Activated CD8-positive, alpha-beta memory T cell treated with anti-CD3 and anti-CD28 coated beads, Interleukin-2, amount 10 ng/mL, durations not matched to agents 7 days and 5 days (primary cell): ENCODE data around the gene FAM24A. TPM values are rescaled to one million over a fixed set of nuclear protein-coding genes. Genes with fewer than 3 reads are reported as not detected.

Source experiments
- ATAC-seq: fragments of 150-1000 bp; cut with Tn5 transposase; one replicate; pipeline ENCODE4 v1.10.0; 2021; ENCODE audit warnings: moderate library complexity
- CTCF ChIA-PET: fragments of 350-600 bp; sonication (Branson Sonifier 250); formaldehyde crosslinking; loops from one replicate; lab custom pipeline; 2021; ENCODE audit warnings: antibody characterized with exemption; lab: Charles Lee
- DNase-seq: peaks from one replicate; pipeline ENCODE4 v3.0.0-alpha.2; 2020
- H3K27ac Mint-ChIP-seq: one replicate; pipeline ENCODE4 v1.8.0; 2021; ENCODE audit warnings: mild to moderate bottlenecking, mixed read lengths
- H3K27me3 Mint-ChIP-seq: one replicate; pipeline ENCODE4 v1.8.0; 2021; ENCODE audit warnings: mixed read lengths
- H3K36me3 Mint-ChIP-seq: one replicate; pipeline ENCODE4 v1.8.0; 2021; ENCODE audit warnings: mild to moderate bottlenecking, mixed read lengths
- H3K4me1 Mint-ChIP-seq: one replicate; pipeline ENCODE4 v1.8.0; 2021; ENCODE audit warnings: mixed read lengths
- H3K4me3 Mint-ChIP-seq: one replicate; pipeline ENCODE4 v1.8.0; 2021; ENCODE audit warnings: mild to moderate bottlenecking, moderate library complexity, mixed read lengths
- H3K9me3 Mint-ChIP-seq: one replicate; pipeline ENCODE4 v1.8.0; 2022; ENCODE audit warnings: low read depth, mixed read lengths
- total RNA-seq, 2 experiments: library from RNA; stranded (reverse); gene quantifications; one replicate each; pipeline ENCODE4 v1.2.3, GENCODE V29; 2021

The FAM24A gene
- total RNA-seq, 2 experiments from 2014 or later = not detected

DNA sequence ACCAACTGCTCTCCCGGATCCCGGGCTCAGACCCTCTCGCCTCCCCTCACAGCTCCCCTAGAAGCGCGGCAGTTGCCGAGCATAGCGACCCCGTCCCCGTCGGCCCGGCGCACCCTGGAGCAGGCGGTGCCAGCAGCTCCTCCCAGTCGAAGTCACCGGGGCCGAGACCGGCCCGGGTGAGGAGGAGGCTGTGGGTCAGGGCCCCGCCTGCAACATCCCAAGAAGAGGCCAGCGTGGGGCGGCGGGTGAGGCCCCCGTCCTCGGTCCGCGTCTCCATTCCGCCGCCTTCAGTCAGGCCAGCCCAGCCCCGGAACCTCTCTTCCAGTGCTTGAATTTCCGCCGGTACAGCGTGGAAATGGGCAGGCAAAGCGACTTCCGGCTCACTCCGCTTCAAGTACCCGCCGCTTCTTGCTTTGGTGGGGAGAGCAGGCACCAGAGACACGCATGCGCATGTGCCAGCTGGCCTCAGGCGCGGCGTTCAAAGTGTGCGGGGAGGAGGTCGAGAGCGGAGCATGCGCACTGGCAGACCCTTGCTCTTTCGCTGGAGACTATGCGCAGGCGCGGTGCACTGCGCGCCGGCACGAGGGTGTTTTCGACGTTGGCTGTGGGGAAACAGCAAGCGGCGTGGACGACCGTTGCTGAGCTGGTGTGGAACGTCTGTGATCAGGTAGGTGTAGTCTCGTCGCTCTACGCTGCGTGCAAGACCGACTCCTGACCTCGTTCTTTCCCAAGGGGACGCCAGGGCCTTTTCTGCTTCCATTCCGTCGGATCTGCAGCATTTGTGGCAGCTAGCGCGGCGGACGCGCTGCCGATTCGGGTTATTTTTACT is 43.7 kb downstream of the FAM24A start, which contains the start of gene C10orf88:
Gene C10orf88 (minus strand): TSS at position 326 of the 829 bp plus-strand sequence. CDS start 49 bp downstream, at position 277.
- CTCF ChIA-PET = interaction anchor here (1.2 to 1.9 kb wide), 2 partner anchors 25 to 54 kb away, joined by 3 to 9 read pairs; partner anchors contain the start of gene IKZF5
- Mint-ChIP-seq H3K27ac (peak within 1 kb of the TSS; percentile 85), H3K4me1 (peaks cover 34% of the 10 kb centered on the region), H3K36me3 (peaks cover 13% of the 10 kb centered on the region), H3K9me3 (no peaks in the 10 kb centered on the region), H3K4me3 (peak within 1 kb of the TSS; percentile 82), H3K27me3 (peaks cover 14% of the 10 kb centered on the region)
- peak; percentile 98 for ATAC-seq
- peak; percentile 98 for DNase-seq

DNA sequence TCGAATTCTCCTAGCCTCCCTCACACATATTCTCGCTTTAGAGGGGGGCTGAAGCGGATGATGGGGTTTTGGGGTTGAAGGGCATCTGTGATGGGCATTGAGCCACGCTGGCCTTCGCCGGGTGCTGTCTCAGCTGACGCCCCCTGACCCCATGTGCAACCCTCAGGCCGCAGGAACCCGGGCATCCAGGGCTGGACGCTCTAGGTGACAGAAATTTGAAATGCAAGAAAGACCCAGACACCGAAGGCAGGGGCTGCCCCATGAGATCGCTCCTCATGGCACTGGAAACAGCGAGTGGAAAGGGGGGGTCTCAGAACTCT is 44.3 kb downstream of the FAM24A start:
- no peaks in the 10 kb centered on the region for H3K9me3 Mint-ChIP-seq

DNA sequence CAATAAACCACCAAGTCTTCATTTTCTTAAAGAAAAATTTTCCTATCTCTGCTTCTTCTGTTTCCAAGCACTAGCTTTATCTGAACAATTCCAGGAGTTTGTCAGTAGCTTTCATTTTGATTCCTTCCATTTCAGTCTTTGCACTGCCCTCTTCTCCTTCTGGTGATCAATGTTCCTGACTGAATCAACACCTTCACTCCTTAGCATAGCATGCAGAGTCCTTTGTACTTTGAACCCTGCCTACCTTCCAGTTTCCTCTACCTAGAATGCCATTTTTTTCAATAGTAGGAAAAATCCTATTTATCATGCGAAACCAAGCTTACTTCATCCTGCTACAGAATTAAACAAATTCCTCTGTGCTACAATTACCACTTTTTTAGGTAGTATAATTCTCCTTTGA is 45.5 kb downstream of the FAM24A start:
- Mint-ChIP-seq H3K4me1 (peaks cover 32% of the 10 kb centered on the region), H3K27ac (no peak overlapping the region), H3K27me3 (peaks cover 14% of the 10 kb centered on the region), H3K4me3 (no peak overlapping the region), H3K9me3 (no peaks in the 10 kb centered on the region), H3K36me3 (peaks cover 13% of the 10 kb centered on the region)
- ATAC-seq (no peak), DNase-seq (no peak)
- CTCF ChIA-PET = interaction anchor here (1.0 kb wide), 1 partner anchor 24 kb away, joined by 3 read pairs; the partner anchor contains the start of gene PSTK

More for the DNA sequence above, 44.3 kb downstream of the FAM24A start:
- no peak for DNase-seq
- CTCF ChIA-PET = interaction anchor here (1.2 to 1.9 kb wide), 2 partner anchors 24 to 53 kb away, joined by 3 to 9 read pairs; partner anchors contain the start of gene IKZF5
- Mint-ChIP-seq H3K27me3 (peaks cover 14% of the 10 kb centered on the region), H3K4me1 (peaks cover 34% of the 10 kb centered on the region), H3K27ac (peak overlapping the region; percentile 85), H3K4me3 (peak overlapping the region; percentile 82), H3K36me3 (peaks cover 13% of the 10 kb centered on the region)
- no peak for ATAC-seq

DNA sequence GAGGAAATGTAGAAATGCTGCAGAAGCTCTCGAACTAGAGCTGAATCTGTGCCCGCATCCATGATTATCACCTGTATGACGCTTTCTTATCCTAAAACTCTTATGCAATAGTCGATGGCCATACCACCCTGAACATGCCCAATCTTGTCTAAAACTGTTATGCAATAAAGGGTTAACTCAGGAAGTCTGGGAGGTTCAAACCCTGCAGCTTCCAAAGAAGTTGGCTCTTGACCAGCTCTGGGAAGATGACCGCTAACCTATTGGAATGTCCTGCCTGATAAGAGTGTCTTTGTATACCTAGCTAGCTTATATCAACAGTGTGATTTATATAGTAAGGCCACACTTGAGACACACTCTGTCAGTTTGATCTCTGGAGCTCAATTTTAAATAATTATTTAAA is 47.1 kb downstream of the FAM24A start:
- peaks cover 14% of the 10 kb centered on the region for H3K27me3 Mint-ChIP-seq
- H3K4me3 Mint-ChIP-seq = no peak overlapping the region
- H3K36me3 Mint-ChIP-seq = peaks cover 8% of the 10 kb centered on the region

DNA sequence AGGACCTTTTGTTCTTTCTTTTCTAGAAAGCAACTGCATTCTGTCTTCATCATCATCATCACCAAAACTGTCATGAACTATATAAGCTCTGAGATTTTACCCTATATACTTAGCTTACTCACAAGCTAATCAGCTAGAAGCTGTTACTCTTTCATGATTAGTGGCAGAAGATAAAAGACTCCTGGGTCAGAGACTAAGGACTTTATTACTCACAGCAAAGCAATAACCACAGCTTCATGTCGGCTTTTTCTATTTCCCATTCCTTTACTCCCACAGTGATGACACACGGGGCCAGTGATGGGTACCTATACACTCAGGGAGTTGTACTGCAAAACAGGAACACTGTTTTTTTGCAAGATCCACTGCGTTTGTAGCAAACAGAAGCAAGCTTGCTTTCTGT is 52.0 kb downstream of the FAM24A start:
- CTCF ChIA-PET = interaction anchor here (1.1 kb wide), 1 partner anchor 84 kb away, joined by 3 read pairs; no protein-coding TSS in a partner anchor
- DNase-seq (no peak), ATAC-seq (no peak)
- peaks cover 2% of the 10 kb centered on the region for H3K36me3 Mint-ChIP-seq
- H3K4me3 Mint-ChIP-seq = no peak overlapping the region
- peaks cover 19% of the 10 kb centered on the region for H3K9me3 Mint-ChIP-seq
- peaks cover 11% of the 10 kb centered on the region for H3K27me3 Mint-ChIP-seq
- H3K4me1 Mint-ChIP-seq = no peaks in the 10 kb centered on the region
- H3K27ac Mint-ChIP-seq = no peak overlapping the region

More for the DNA sequence above, 47.1 kb downstream of the FAM24A start:
- Mint-ChIP-seq H3K27ac (no peak overlapping the region), H3K9me3 (no peaks in the 10 kb centered on the region), H3K4me1 (peaks cover 26% of the 10 kb centered on the region)
- DNase-seq (no peak), ATAC-seq (no peak)
- CTCF ChIA-PET = interaction anchor here (1.6 kb wide), 1 partner anchor 23 kb away, joined by 5 read pairs; the partner anchor contains the start of gene PSTK

Other genes starting within 250 kb of the FAM24A start
- not detected for gene C10orf120, start 210.8 kb upstream of the FAM24A start, total RNA-seq
- 1 to 10 TPM; 2.8 to 3.6 TPM for gene CUZD1, start 64.8 kb upstream of the FAM24A start, total RNA-seq
- 10 to 100 TPM; 15.3 to 17.7 TPM for gene FAM24B, start 31.0 kb upstream of the FAM24A start, total RNA-seq
- gene C10orf88, start 43.6 kb downstream of the FAM24A start, total RNA-seq = 10 to 100 TPM in 1 of 2 experiments, 1 to 10 TPM in 1; 9.5 to 11.8 TPM
- gene PSTK, start 69.8 kb downstream of the FAM24A start, total RNA-seq = 1 to 10 TPM; 2.8 to 4.5 TPM
- 10 to 100 TPM; 12.0 to 18.0 TPM for gene IKZF5, start 98.2 kb downstream of the FAM24A start, total RNA-seq
- gene ACADSB, start 98.4 kb downstream of the FAM24A start, total RNA-seq = 10 to 100 TPM; 17.4 to 20.6 TPM
- gene HMX3, start 225.4 kb downstream of the FAM24A start, total RNA-seq = not detected
- not detected for gene HMX2, start 237.5 kb downstream of the FAM24A start, total RNA-seq
- 100 to 1,000 TPM; 282 to 319 TPM for gene BUB3, start 243.8 kb downstream of the FAM24A start, total RNA-seq